Measurements from ENCODE around the gene DYNC1LI1. TPM values are rescaled to one million over a fixed set of nuclear protein-coding genes. Genes with fewer than 3 reads are reported as not detected.
"Not testable (repeated sequence)": the region's sequence is repeated elsewhere in the genome, so short reads cannot be mapped to it uniquely, and the experiment has no call there.

Gene DYNC1LI1
- polyA plus RNA-seq, 6 donors from 2014 or later = 23.9 to 35.6 (median 32.2) TPM

DNA sequence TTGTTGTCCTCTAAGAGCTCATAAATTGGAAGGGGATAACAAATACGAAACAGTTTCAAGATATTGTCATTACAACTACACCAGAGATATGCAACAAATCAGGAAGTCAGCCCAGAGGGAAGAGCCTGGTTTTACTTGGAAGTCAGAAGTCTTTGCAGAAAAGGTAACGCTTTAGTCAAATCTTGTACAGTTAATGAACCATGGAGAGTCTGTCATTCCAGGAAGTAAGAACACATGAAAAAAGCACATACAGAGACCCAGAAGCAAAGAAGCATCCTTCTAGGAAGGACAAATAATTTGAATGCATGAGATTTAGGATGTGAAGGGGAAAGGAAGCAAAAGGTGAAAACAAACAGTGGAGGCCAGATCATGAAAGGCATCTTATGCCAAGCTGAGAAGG lies 19.6 kb downstream of the DYNC1LI1 start:
- ATAC-seq (ENCODE audit: low read depth in 2 of 2) = peak; percentile 43 to 45
- Mint-ChIP-seq H3K9me3 (no peaks in the 10 kb centered on the region), H3K36me3 (peaks cover 0 to 8% of the 10 kb centered on the region in 2 donors), H3K27ac (peak overlapping the region in 3 of 6 donors; percentile 2 to 20 (median 5)), H3K27me3 (no peaks in the 10 kb centered on the region), H3K4me1 (peaks cover 31 to 65% (median 35%) of the 10 kb centered on the region in 3 donors), H3K4me3 (peak overlapping the region in 3 of 8 donors; percentile 2 to 7 (median 3))
- DNase-seq = no peak

DNA sequence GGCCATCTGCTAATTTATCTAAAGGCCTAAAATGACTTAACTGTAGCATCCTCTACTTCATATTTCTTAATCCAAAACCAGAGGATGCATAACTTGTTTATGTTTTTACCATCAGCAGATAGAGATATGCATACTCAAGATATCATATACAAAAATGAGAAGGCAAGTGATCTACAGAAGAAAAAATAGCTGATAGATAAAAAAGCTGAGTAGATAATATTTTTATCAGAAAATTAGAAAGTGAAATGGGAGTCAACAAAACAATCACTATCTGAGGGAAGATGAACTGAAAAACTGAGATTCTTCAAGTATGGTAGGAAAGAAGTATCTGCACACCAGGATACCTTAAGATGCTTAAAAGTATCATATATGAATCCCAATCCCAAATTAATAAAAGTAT lies 25.4 kb downstream of the DYNC1LI1 start:
- no peak overlapping the region for H3K4me3 Mint-ChIP-seq
- H3K9me3 Mint-ChIP-seq = no peaks in the 10 kb centered on the region
- H3K27me3 Mint-ChIP-seq = no peaks in the 10 kb centered on the region
- DNase-seq = no peak
- peaks cover 5 to 15% (median 11%) of the 10 kb centered on the region in 3 donors for H3K4me1 Mint-ChIP-seq
- H3K27ac Mint-ChIP-seq = no peak overlapping the region
- H3K36me3 Mint-ChIP-seq = peaks cover 5 to 9% of the 10 kb centered on the region in 2 donors
- ATAC-seq (ENCODE audit: low read depth in 2 of 2) = no peak

GRCh38 chr3:32544894-32545293 lies 25.8 kb downstream of the DYNC1LI1 start:
- DNase-seq = no peak
- Mint-ChIP-seq H3K9me3 (no peaks in the 10 kb centered on the region), H3K36me3 (peaks cover 5 to 9% of the 10 kb centered on the region in 2 donors), H3K4me1 (peaks cover 5 to 11% (median 11%) of the 10 kb centered on the region in 3 donors), H3K27ac (peak overlapping the region in 1 of 6 donors; percentile 58), H3K27me3 (no peaks in the 10 kb centered on the region), H3K4me3 (no peak overlapping the region)
- no peak for ATAC-seq (ENCODE audit: low read depth in 2 of 2)

DNA sequence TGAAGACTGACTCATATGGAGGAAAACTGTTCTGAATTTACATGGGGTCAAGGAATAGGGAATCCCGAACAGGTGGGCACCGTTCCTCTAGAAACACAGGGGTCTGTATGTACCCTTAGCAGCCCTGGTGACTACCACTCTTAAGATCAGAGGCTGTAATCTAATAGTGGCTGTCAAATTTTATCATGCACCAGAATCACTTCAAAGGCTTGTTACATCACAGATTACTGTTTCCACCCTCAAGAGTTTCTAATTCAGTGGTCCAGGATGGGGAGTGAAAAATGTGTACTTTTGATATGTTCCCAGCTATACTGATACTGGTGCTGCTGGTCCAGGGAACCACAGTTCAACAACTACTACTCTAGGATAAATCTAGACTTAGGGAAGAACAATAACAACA lies 27.9 kb downstream of the DYNC1LI1 start:
- DNase-seq (no peak), ATAC-seq (ENCODE audit: low read depth in 2 of 2) (no peak)
- Mint-ChIP-seq H3K4me3 (no peak overlapping the region), H3K27me3 (no peaks in the 10 kb centered on the region), H3K4me1 (peaks cover 4 to 11% (median 5%) of the 10 kb centered on the region in 3 donors), H3K9me3 (no peaks in the 10 kb centered on the region), H3K36me3 (peaks cover 5 to 9% of the 10 kb centered on the region in 2 donors), H3K27ac (no peak overlapping the region)

DNA sequence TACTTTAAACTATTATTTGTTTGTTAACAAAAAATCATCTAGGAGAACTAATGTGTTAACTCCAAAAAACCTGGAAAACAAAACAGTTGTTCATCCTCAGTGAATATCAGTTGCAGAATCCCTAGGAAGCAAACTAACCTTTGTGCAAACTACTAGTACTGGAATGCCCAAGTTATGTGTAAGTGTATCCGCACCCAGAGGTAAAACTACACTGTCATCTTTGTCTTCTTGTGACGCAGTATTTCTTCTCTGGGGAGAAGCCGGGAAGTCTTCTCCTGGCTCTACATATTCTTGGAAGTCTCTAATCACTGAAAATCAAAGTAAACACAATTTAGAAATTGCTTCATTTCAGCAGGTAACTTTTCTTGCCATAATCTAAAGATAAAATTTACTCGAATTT lies 29.8 kb downstream of the DYNC1LI1 start:
- no peak for DNase-seq
- Mint-ChIP-seq H3K4me1 (peaks cover 0 to 5% (median 0%) of the 10 kb centered on the region in 3 donors), H3K9me3 (no peaks in the 10 kb centered on the region), H3K27ac (peak overlapping the region in 1 of 6 donors; percentile 47), H3K36me3 (peaks cover 0 to 5% of the 10 kb centered on the region in 2 donors), H3K4me3 (no peak overlapping the region), H3K27me3 (no peaks in the 10 kb centered on the region)
- ATAC-seq (ENCODE audit: low read depth in 2 of 2) = no peak

GRCh38 chr3:32532434-32532833 lies 38.2 kb downstream of the DYNC1LI1 start:
- no peaks in the 10 kb centered on the region for H3K4me1 Mint-ChIP-seq
- H3K27ac Mint-ChIP-seq = no peak overlapping the region
- no peak for ATAC-seq (ENCODE audit: low read depth in 2 of 2)
- DNase-seq = no peak
- no peaks in the 10 kb centered on the region for H3K27me3 Mint-ChIP-seq
- peaks cover 0 to 9% of the 10 kb centered on the region in 2 donors for H3K36me3 Mint-ChIP-seq
- H3K4me3 Mint-ChIP-seq = no peak overlapping the region
- H3K9me3 Mint-ChIP-seq = no peaks in the 10 kb centered on the region

- H3K36me3 Mint-ChIP-seq = peaks cover 0 to 9% of the 10 kb centered on the region in 2 donors
- no peaks in the 10 kb centered on the region for H3K4me1 Mint-ChIP-seq
- no peaks in the 10 kb centered on the region for H3K9me3 Mint-ChIP-seq
- H3K27me3 Mint-ChIP-seq = no peaks in the 10 kb centered on the region
- DNase-seq (no peak), ATAC-seq (ENCODE audit: low read depth in 2 of 2) (no peak)
- no peak overlapping the region for H3K4me3 Mint-ChIP-seq
- H3K27ac Mint-ChIP-seq = peak overlapping the region in 5 of 6 donors; percentile 8 to 64 (median 26)
Measured at GRCh38 chr3:32531010-32531647, 39.5 kb downstream of the DYNC1LI1 start.

- DNase-seq = no peak
- no peak overlapping the region for H3K27ac Mint-ChIP-seq
- no peak overlapping the region for H3K4me3 Mint-ChIP-seq
- peaks cover 0 to 4% (median 0%) of the 10 kb centered on the region in 7 donors for H3K9me3 Mint-ChIP-seq
- peaks cover 0 to 5% (median 0%) of the 10 kb centered on the region in 3 donors for H3K4me1 Mint-ChIP-seq
- no peaks in the 10 kb centered on the region for H3K27me3 Mint-ChIP-seq
- no peak for ATAC-seq (ENCODE audit: low read depth in 2 of 2)
- H3K36me3 Mint-ChIP-seq = peaks cover 7 to 9% of the 10 kb centered on the region in 2 donors
Measured at GRCh38 chr3:32525720-32526119, 44.9 kb downstream of the DYNC1LI1 start.

DNA sequence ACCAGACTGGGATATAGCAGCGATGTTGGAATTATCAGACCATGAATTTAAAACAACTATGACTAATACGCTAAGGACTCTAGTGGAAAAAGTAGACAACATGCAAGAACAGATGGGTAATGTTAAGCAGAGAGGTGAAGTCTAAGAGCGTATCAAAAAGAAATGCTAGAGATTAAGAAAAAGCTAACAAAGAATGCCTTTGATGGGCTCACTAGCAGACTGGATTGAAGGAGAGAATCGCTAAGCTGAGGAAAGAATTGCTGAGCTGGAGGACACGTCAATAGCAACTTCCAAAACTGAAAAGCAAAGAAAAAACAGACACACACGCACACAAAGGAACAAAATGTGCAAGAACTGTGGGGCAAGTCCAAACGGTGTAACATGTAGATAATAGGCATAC lies 48.0 kb downstream of the DYNC1LI1 start:
- ATAC-seq (ENCODE audit: low read depth in 2 of 2) (no peak), DNase-seq (no peak)
- peak overlapping the region in 3 of 6 donors; percentile 10 to 31 (median 23) for H3K27ac Mint-ChIP-seq
- H3K9me3 Mint-ChIP-seq = peaks cover 0 to 4% (median 0%) of the 10 kb centered on the region in 7 donors
- H3K36me3 Mint-ChIP-seq = peaks cover 4 to 14% of the 10 kb centered on the region in 2 donors
- H3K27me3 Mint-ChIP-seq = no peaks in the 10 kb centered on the region
- no peak overlapping the region for H3K4me3 Mint-ChIP-seq
- H3K4me1 Mint-ChIP-seq = peaks cover 7 to 10% (median 7%) of the 10 kb centered on the region in 3 donors

DNA sequence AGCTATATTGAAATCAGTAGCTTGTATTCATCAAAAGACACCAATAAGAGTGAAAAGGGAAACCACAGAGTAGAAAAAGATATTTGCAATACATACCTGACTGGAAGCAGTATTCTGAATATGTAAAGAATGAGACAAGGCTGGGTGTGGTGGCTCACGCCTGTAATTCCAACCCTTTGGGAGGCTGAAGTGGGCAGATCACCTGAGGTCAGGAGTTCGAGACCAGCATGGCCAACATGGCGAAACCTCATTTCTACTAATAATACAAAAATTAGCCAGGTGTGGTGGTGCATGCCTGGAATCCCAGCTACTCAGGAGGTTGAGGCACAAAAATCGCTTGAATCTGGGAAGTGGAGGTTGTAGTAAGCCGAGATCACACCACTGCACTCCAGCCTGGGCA lies 51.7 kb downstream of the DYNC1LI1 start:
- peaks cover 17 to 25% (median 18%) of the 10 kb centered on the region in 3 donors for H3K4me1 Mint-ChIP-seq
- not testable (repeated sequence) for ATAC-seq (ENCODE audit: low read depth in 2 of 2); H3K9me3 Mint-ChIP-seq; H3K4me3 Mint-ChIP-seq; H3K27me3 Mint-ChIP-seq; DNase-seq
- H3K27ac Mint-ChIP-seq = peak overlapping the region in 4 of 6 donors; percentile 10 to 63 (median 39)
- H3K36me3 Mint-ChIP-seq = peaks cover 11 to 14% of the 10 kb centered on the region in 2 donors

- ATAC-seq (ENCODE audit: low read depth in 2 of 2) = peak; percentile 24 to 32
- Mint-ChIP-seq H3K4me1 (peaks cover 13 to 25% (median 17%) of the 10 kb centered on the region in 3 donors), H3K4me3 (peak overlapping the region; percentile 64 to 95 (median 88)), H3K27ac (peak overlapping the region; percentile 95 to 99 (median 98)), H3K36me3 (peaks cover 7 to 11% of the 10 kb centered on the region in 2 donors)
- H3K27me3 Mint-ChIP-seq, H3K9me3 Mint-ChIP-seq, DNase-seq: not testable (repeated sequence)
Measured at GRCh38 chr3:32516751-32517150, 53.9 kb downstream of the DYNC1LI1 start.

DNA sequence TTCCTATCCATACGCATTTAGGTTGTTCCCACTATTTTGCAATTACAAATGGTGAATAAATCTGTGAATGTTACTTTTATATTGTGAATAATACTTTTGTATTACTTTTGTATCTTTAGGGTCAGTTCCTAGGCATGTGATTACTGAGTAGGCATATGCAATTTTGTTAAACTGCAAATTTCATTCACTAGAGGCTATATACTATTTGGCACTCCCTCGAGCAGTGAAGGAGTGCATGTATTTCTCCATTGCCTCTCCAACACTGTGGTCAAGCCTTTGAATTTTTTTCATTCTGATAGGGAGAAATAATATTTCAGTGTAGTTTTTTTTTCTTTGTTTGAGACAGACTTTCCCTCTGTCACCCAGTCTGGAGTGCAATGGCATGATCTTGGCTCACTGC lies 59.7 kb downstream of the DYNC1LI1 start:
- Mint-ChIP-seq H3K9me3 (peaks cover 0 to under 1% (median 0%) of the 10 kb centered on the region in 7 donors), H3K27ac (no peak overlapping the region), H3K27me3 (no peaks in the 10 kb centered on the region), H3K36me3 (no peaks in the 10 kb centered on the region), H3K4me1 (peaks cover 4 to 6% (median 4%) of the 10 kb centered on the region in 3 donors), H3K4me3 (no peak overlapping the region)
- DNase-seq (no peak), ATAC-seq (ENCODE audit: low read depth in 2 of 2) (no peak)

DNA sequence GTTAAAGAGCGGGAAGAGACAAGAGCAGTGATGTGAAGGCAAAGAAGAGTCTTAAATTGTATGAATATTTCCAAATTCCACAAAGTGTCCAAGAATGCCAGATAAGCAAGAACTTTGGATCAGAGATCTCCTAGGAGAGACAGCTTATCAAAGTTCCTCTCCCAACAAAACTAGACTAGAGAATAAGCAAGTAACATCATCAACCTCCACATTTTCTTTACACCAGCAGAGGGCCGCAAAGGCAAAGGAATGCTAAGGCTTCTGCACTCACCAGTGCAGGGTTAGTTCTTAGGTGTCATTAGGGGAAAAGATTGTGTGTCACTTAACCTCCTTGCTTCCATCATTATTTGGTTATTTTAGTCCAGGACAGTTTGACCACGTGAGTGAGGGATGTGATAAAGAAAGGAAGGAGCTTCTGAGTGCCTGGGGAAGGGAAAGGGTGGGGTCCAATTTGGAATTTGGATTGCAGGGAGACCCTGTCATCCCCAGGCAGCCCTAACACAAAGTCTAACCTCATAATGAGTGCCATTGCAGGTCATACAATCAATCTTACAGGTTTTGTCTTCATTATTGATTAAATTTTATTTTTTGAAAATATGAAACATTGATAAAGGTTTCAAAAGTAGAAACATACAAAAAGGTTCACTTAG lies 60.5 kb downstream of the DYNC1LI1 start:
- peak overlapping the region in 1 of 6 donors; percentile 92 for H3K27ac Mint-ChIP-seq
- H3K27me3 Mint-ChIP-seq = no peaks in the 10 kb centered on the region
- no peaks in the 10 kb centered on the region for H3K36me3 Mint-ChIP-seq
- ATAC-seq (ENCODE audit: low read depth in 2 of 2) (peak; percentile 98 to 99), DNase-seq (peak; percentile 67)
- peaks cover 3 to 6% (median 3%) of the 10 kb centered on the region in 3 donors for H3K4me1 Mint-ChIP-seq
- H3K9me3 Mint-ChIP-seq = no peaks in the 10 kb centered on the region
- H3K4me3 Mint-ChIP-seq = peak overlapping the region in 1 of 8 donors; percentile 29

GRCh38 chr3:32508711-32509110 lies 61.9 kb downstream of the DYNC1LI1 start:
- Mint-ChIP-seq H3K27me3 (no peaks in the 10 kb centered on the region), H3K4me3 (no peak overlapping the region), H3K36me3 (no peaks in the 10 kb centered on the region), H3K27ac (no peak overlapping the region), H3K4me1 (peaks cover 0 to 6% (median 4%) of the 10 kb centered on the region in 3 donors), H3K9me3 (no peaks in the 10 kb centered on the region)
- ATAC-seq (ENCODE audit: low read depth in 2 of 2) = no peak
- no peak for DNase-seq
